ENCODE results near the gene TUBA3D.
"Not testable (repeated sequence)": the region's sequence is repeated elsewhere in the genome, so short reads cannot be mapped to it uniquely, and the experiment has no call there.

DNA sequence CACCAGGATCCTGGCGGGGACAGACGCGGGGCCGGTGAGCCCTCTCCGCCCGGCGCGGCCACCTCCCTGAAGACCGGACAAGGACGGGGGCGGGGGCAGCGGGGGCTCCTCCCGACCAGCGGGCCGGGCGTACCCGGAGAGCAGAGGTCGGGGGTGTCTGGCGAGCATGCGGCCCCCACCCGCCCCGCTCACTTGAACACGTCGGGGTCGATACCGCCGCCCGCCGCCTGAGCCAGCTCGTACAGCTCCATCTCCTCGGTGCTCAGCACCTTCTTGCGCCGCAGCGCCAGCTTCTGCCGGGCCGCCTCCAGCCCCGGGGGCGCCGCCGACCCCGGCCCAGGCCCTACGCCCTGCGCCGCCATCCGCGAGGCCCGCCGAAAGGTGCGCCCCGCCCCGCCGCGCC lies 16.1 kb downstream of the TUBA3D start, which contains the start of gene MZT2A:
- TF ChIP-seq EZH2 (IDR thresholded peaks at IDR 0.05); POLR2AphosphoS5 (IDR thresholded peaks at IDR 0.05; ENCODE audit: borderline replicate concordance, low read depth, low read length); FOXP2 (optimal IDR thresholded peaks at IDR 0.05; ENCODE audit: control extremely low read depth, extremely low read length, insufficient read depth): not testable (repeated sequence)

Data from SK-N-MC (cell line).